HCT116 (cell line): ENCODE results near the gene MANBA.

Source experiments
- ATF3 ChIP-seq: IDR thresholded peaks from 2 replicates; pipeline ENCODE4 v1.6.1; 2012
- CEBPB ChIP-seq: IDR thresholded peaks from 2 replicates; pipeline ENCODE4 v1.6.1; 2012; ENCODE audit warnings: low read depth
- CTCF ChIP-seq, 3 experiments: fragments of 200-600 bp in 1 of 3; sonication (generic) in 1 of 3; IDR thresholded peaks in 2 of 3; conservative IDR thresholded peaks in 1 of 3; 2 replicates each; pipeline ENCODE4 v1.5.1; 2012 to 2017; ENCODE audit warnings: low read depth in 2 of 3, low read length in 2 of 3, antibody characterized with exemption in 1 of 3, borderline replicate concordance in 1 of 3, control low read depth in 1 of 3, mild to moderate bottlenecking in 1 of 3, mixed read lengths in 1 of 3, mixed run types in 1 of 3, moderate library complexity in 1 of 3; ENCODE audit not compliant: insufficient read depth in 1 of 3
- EZH2 ChIP-seq: fragments of 200-600 bp; sonication (generic); IDR thresholded peaks from 2 replicates; pipeline ENCODE4 v1.6.1; 2017; ENCODE audit warnings: antibody characterized with exemption, mixed run types
- FOSL1 ChIP-seq: IDR thresholded peaks from 2 replicates; pipeline ENCODE4 v1.6.1; 2012; ENCODE audit warnings: low read depth
- MAX ChIP-seq: IDR thresholded peaks from 2 replicates; pipeline ENCODE4 v1.6.1; 2012
- POLR2A ChIP-seq: IDR thresholded peaks from 2 replicates; pipeline ENCODE4 v1.7.0; 2011; ENCODE audit warnings: borderline replicate concordance; ENCODE audit not compliant: insufficient read depth, insufficient read length; ENCODE audit errors: extremely low read depth
- POLR2AphosphoS5 ChIP-seq: IDR thresholded peaks from 2 replicates; pipeline ENCODE4 v1.6.1; 2011; ENCODE audit warnings: mild to moderate bottlenecking, low read depth, low read length, moderate library complexity
- RAD21 ChIP-seq: IDR thresholded peaks from 2 replicates; pipeline ENCODE4 v1.6.1; 2012; ENCODE audit warnings: low read depth, mild to moderate bottlenecking
- REST ChIP-seq: IDR thresholded peaks from 2 replicates; pipeline ENCODE4 v1.6.1; 2012; ENCODE audit warnings: low read depth
- SP1 ChIP-seq: IDR thresholded peaks from 2 replicates; pipeline ENCODE4 v1.6.1; 2012; ENCODE audit warnings: low read depth
- TCF7L2 ChIP-seq: IDR thresholded peaks from 2 replicates; pipeline ENCODE4 v1.7.0; 2011; ENCODE audit warnings: borderline replicate concordance, inconsistent platforms; ENCODE audit not compliant: insufficient read depth, insufficient read length; ENCODE audit errors: extremely low read depth
- YY1 ChIP-seq: IDR thresholded peaks from 2 replicates; pipeline ENCODE4 v1.6.1; 2011; ENCODE audit warnings: low read length, low read depth, moderate library complexity, mild to moderate bottlenecking; ENCODE audit not compliant: insufficient replicate concordance; ENCODE audit errors: extremely low read depth
- ZBTB33 ChIP-seq: IDR thresholded peaks from 2 replicates; pipeline ENCODE4 v1.6.1; 2011; ENCODE audit warnings: mild to moderate bottlenecking, low read length, moderate library complexity; ENCODE audit not compliant: insufficient replicate concordance; ENCODE audit errors: extremely low read depth

- TF ChIP-seq POLR2A (no peak), CTCF (IDR thresholded peaks at IDR 0.05 in 2 of 3, conservative IDR thresholded peaks at IDR 0.05 in 1 of 3; ENCODE audit: borderline replicate concordance in 1 of 3, insufficient read depth in 1 of 3, low read depth in 2 of 3, low read length in 2 of 3) (no peak), MAX (no peak), POLR2AphosphoS5 (no peak), ZBTB33 (no peak), ATF3 (no peak), REST (no peak), EZH2 (no peak), TCF7L2 (no peak), SP1 (no peak), CEBPB (no peak), YY1 (no peak), RAD21 (no peak), FOSL1 (no peak)
Measured at GRCh38 chr4:102789317-102789717, 28.5 kb upstream of the MANBA start.
